HG03575 (cell line): ENCODE measurements around the gene COBL.

ENCODE experiments used
- ATAC-seq: cut with Tn5 transposase; IDR thresholded peaks from one replicate; pipeline ENCODE4 v1.9.1; 2021; ENCODE audit not compliant: unreplicated experiment, insufficient number of reproducible peaks, low FRiP score; ENCODE audit errors: extremely low read depth

Gene COBL

DNA sequence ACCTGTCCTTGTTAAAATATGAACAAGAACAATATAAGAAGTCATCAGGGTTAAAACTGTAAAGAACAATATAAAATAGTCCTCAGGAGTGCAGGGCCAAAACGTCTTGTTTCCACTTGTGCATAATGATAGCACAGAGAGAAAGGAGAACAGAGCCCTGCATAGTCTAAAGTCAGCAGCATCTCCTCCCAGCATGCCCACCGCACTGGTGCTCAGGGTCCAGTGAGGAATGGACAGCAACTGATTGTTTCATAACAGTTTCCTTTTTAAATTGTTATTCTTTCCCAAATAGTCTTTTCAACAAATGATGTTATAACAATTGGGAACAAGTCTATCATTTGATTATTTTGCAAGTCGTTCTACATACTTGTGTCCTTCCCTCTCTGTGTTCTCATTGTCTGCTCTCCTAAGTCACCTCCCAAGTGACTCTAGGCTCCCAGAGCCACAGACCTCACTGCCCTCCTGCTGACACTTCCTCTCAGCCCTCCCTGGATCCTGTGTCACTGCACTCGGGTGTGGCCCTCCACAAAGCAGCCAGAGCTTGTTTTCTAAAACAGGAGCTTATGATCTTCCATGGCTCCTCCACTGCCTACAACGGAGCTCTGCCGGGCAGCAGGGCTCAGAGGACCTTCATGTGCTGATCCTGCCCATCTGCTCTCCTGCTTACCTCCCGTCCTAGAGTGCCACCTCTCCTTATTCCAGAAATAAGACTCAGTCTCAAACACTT is 27.6 kb downstream of the COBL start:
- ATAC-seq, result no peak

DNA sequence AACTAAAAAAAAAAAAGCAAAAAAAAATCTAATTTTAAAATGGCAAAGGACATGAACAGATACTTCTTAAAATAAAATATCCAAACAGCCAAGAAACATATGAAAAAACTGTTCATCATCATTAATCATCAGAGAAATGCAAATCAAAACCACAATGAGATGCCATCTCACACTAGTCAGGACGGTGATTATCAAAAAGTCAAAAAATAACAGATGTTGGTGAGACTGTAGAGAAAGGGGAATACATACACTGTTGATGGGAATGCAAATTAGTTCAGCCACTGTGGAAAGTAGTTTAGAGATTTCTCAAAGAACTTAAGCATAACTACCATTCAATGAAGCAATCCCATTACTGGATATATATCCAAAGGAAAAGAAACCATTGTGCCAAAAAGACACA is 30.2 kb downstream of the COBL start:
- ATAC-seq, result no peak

DNA sequence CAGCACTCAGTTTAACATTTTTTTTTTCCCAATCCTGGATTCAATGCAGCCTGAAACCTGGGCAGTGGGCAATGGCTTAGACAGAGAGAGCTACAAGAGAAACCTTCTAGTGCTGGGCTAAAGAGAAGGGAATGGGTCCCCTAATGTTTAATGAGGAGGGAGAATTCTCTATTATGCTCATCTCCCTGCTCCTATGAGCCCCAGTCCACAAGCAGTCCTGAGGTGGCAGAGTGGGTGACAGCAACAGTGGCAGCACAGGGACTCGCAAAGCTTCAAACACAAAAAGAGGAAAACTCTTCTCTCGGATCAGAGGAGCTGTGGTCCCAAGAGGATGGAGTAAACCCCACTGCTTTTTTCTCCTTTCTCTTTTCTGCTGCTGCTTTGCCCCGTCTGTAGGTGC is 36.5 kb downstream of the COBL start:
- ATAC-seq, result no peak

DNA sequence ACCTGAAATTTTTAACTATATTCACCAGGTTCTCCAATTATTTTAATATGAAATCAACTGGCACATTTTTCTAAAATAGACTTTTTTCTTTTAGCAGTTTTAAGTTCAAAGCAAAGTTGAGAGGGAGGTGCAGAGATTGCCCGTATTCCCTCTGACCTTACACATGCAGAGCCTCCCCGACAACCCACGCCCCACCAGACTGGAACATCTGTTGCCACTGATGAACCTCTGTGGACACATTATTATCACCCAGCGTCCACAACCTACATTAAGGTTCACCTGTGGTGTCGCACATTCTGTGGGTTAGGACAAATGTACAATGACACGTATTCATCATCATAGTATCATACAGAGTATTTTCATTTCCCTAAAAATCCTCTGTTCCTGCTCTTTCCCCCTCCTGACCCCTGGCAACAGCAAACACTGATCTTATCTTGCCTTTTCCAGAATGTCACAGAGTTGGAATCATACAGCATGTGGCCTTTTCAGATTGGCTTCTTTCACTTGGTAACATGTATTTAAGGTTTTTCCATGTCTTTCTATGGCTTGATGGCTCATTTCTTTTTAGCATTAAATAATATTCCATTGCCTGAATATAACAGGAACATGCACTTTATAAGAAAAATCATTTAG is 37.1 kb downstream of the COBL start:
- ATAC-seq, result no peak

DNA sequence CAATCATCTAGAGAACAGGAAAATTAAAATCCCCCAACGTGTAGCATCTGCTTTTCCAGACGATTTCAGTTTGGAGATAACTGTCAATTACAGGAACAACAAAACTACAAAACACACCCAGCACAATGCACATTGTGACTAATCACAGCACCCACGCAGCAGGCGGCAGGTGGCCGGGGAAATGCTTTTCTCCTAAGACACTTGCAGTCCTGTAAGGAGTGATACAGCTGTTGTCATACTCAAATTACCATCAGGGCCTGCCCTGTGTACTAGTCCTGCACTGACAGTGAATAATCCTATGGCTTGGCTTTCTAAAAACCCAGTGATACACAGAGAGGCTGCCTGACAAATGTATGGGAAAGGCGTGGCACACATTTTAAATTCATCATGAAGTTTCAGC is 37.8 kb downstream of the COBL start:
- ATAC-seq, result no peak

DNA sequence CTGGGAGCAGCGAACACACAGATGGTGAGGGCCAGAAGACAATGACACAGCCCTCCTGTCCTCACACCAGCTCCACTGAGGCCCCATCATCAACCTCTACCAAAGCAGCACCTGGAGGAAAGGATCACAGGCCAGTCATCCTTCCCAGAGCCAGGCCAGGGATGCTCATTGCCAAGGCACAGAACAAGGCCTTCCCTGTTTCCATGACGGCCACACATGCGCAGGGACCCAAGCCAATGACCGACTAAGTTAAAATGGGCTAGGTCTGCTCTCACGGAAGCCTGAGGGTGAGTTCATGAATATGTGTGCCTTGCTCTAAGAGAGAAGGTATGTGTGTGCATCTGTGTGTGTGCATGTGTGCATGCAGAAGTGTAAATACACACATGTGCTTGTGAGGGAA is 39.6 kb downstream of the COBL start:
- ATAC-seq, result no peak

DNA sequence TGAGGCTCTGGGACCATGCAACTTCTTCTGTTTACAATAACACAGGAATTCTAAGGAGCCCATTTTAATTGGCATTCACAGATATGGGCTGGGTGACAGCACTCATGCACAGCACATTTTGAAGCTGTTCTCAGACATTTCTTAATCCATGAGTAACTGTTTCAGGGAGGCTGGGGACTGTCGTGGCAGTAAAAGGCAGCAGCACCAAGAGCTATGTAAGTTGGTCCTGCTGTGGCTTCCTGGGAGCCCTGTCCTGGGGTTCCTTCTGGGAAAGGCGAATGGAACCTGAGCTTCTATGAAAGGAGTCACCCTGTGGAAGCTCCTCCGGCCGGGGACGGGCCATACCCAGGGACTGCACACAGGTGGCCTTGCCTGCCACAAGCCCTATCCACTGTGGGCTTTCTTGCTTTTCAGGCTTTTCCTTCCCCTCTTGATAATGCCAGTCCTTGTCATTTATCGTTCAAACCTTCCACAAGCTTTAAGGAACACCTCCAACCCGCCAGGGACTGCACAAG is 40.5 kb downstream of the COBL start:
- no peak for ATAC-seq

DNA sequence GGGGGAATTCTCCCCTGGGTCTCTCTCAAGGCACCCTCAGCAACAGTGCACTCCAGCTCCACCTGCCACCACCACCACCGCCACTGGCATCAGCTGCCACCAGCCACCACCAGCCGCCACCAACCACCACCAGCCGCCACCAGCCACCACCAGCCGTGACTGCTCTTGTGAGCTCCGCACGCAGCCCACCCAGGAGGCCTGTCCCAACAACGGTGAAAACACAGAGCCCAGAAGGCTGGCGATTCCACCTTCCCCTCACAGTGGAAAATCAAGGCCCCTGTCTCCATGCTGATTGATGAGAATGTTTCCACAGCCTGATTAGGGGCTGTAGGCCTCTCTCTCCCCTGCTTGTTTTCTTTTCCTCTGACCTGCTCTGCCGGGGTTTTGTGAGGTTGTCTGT is 41.1 kb downstream of the COBL start:
- no peak for ATAC-seq

DNA sequence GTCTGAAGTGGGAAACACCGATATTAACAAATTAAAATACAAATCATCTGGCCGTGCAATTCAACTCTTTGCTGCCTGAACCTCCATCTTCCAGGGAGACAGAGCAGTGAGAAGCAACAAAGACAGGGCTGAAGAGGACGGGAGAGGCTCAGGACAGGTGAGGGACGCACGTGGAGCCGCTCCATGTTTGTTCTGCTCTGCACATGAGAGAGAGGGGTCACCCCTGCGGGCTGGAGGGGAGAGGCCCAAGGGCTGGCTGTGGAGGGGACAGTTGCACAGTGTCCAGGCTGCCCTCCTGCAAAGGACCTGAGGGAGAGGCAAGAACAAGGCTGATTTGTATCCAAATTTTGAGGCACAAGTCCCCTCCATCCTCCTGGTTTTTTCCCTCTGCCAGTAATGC is 41.7 kb downstream of the COBL start:
- no peak for ATAC-seq

DNA sequence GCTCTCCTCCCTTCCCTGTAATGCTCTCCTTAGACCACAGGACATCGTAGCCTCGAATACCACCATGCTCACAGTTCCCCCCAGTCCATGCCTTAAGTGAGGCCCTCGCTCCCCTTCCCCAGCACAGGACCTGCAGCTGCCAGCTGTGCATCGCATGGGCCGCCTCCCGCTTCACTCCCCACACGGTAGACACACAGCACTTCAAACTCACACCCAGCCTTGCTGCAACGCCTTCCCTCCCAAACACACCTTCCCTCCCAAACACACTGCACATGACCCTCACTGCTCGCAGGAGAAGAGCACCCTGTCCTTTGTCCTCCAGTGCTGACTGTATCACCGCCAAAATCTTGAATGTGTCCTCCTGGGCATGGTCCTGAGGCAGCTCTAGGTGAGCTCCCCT is 42.6 kb downstream of the COBL start:
- ATAC-seq, result no peak

DNA sequence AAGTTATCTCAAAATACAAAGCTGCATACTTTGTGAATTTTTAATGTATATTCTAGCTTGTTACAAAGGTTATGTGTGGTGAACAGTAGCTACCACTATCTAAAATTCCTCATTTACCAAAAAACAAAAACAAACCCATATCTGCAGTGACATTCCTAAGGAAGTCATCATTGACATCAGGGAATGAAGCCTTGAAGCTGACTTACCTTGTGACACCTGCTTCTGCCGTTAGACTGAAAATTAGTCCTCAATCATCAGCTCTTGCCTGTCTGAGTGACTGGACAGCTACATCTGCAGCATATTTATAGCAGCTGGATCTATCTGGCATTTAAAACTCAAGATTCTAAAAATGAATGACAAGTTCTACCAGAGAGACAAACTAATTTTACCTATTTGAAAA is 43.2 kb downstream of the COBL start:
- no peak for ATAC-seq

DNA sequence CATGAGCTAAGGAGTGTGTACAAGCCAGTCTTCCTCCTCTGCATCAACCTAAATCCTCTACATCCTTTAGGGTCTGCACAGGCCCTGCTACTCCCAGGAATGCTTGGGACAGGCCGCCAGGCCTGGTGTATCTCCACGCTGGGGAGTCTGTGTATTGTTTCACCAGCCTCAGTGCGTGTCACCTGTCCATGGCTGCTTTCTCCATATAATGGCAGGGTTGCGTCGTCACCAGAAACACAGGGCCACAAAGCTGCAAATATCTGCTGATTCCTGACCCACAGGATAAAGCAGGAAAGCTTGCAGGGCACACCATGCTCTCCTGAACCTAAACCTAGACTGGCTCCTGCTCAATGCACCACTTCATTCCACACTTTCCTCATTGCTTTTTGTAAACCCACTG is 45.6 kb downstream of the COBL start:
- no peak for ATAC-seq

DNA sequence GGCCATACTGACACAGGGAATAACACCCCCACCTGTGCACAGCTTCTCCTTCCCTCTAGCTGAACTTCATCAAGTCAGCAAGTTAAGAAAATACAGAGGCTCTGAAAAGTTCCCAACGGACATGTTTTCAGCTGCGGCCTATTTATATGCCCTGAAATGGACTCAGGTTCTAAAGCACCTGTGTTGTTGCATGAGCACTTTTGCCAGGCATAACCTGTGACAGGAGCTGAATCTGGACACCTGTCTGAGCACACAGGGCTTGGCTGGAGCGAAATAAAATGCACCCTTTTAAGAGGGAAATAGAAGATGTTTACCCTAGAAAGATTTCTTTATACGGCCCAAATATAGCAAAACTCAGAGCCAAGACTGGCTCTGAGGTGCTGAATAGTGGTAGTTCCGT is 46.7 kb downstream of the COBL start:
- ATAC-seq, result no peak

DNA sequence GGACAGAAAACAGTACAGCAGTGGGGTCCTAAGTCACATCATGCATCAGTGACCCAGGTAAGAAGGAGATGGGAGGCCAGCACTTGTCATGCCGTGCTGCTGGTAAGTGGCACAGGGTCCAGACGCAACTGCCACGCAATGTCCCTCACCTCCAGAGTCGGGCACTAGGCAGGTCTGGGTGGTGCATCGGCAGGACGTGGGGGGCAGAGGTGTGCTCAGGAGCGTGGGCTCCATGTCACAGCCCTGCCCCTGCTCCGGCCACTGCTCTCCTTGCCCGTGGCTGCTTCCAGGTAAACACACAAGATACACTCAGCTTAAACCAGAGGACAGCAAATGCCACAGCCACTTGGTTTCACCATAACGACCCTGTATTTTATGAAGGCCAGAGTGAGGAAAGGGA is 47.3 kb downstream of the COBL start:
- no peak for ATAC-seq

DNA sequence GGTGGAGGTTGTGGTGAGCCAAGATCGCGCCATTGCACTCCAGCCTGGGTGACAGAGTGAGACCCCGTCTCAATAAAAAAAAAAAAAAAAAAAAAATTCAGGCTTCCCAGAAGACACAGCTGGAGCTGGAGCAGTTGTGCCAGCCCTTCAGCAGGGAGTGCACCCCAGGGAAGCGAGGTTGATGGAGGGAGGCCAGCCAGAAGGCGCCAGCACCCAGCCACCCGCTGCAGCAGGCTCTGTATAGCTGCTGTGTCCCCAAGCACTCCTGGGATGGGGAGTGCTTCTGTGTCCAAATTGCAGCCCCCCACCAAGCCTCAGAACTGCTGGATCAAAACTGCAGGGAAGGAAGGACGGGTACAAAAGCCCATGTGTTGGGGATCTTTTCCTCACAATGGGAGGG is 47.8 kb downstream of the COBL start:
- no peak for ATAC-seq

DNA sequence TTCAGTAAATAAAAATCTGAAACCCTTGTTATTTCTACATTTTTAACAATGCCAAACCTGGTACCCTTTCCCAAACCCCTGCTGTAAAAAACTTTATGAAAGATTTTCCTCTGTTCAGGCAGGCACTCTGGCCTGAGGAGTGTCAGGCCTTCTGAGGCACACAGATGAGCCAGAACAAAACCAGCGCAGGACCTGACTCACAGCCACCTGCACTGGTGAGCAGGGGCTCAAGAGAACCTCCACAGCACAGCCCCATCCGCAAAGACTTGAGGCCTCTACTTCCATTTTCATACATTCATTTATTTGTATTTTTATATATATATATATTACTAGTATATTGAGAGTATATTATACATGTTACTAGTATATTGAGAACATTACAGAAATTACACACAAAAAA is 49.4 kb downstream of the COBL start:
- ATAC-seq, result no peak

DNA sequence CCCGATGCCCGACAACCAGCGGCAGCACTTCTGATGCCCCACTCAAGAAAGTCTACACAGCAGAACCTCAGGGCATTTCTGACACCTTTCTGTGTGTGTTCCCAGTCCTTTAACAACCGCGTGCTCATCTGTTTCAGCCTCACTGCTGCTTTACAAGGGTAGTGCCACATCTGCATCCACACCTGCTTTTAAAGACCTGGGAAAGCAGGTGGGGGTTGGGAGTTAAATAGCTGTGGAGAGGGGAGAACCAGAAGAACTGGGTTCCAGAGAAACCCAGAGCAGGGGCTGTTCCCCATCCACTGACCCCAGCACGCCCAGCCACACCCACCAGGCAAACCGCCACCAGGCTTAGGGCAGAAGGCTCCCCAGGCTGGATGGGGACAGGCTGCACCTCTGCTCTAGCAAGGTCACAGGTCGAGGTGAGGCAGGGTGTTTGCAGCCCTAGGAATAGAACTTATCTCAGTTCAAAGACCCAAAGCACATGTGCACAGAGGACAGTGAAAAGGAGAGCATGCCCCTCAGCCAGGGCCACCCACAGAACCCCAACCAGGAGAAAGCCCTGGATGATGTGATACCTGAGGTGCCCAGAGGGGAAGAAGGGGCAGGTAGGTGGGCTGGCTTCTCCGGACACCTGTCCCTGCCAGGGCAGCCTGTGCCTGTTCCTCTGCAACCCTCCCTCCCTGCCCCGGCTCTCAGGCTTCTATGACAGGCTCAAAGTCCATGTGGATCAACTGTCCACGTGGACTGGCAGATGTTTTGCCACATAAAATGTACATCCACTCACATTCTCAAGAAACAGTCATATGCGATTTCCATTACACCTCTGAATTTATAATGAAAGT is 51.3 kb downstream of the COBL start:
- no peak for ATAC-seq

DNA sequence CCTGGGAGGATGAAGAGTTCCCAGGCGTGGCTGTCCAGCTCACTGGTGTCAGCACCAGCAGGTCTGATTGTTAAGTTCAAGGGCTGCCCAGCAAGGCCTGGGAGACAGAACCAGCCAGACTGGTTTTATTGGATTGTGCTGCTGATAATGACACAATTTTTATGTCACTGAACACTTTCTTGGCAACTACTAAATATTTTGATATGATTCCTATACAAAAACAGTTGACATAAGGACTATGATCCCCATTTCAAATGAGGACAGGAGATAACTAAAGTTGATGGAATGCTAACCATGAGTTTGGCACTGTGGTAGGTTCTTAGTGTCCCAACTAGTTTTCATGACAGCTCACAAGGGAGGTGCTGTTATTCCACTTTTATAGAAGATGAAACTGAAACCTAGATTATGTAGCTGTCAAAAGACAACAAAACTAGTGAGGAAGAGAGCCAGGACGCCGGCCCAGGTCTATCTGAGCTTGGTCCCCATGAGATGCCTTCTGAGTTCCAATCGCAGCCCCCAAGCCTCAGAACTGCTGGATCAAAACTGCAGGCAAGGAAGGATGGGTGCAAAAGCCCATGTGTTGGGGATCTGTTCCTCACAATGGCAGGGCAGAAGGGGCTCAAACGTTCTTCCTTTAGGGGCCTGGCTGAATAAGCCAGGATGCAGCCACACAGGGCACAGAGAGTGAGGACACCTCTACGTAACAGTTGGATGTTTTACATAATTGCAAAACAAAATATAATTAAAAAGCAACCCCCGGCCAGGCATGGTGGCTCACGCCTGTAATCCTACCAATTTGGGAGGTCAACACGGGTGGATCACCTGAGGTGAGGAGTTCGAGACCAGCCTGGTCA is 52.8 kb downstream of the COBL start:
- no peak for ATAC-seq
